ENCODE data around the gene CPN2. TPM values are rescaled to one million over a fixed set of nuclear protein-coding genes. Genes with fewer than 3 reads are reported as not detected.

CPN2 gene
- total and polyA plus RNA-seq, 2 of the 8 experiments (the other 6 are each of a cell fraction or from before 2014, with no cell fraction given): 0.03 TPM; not detected in 1

- Histone ChIP-seq H3K56ac (replicated peaks; ENCODE audit: insufficient read length, low read depth, low read length) (no peak overlapping the region), H3K4me2 (ENCODE audit: insufficient read depth in 1 of 2, low read depth in 2 of 2, low read length in 2 of 2) (no peak overlapping the region), H3K14ac (ENCODE audit: insufficient read length) (no peak overlapping the region), H3K9ac (replicated peaks in 1 of 4; ENCODE audit: extremely low read depth in 1 of 4, low read depth in 3 of 4, low read length in 3 of 4) (no peak overlapping the region), H3K4me3 (ENCODE audit: extremely low read depth in 1 of 4, insufficient read depth in 2 of 4, low read depth in 3 of 4, low read length in 4 of 4) (no peak overlapping the region), H3K4me1 (replicated peaks in 1 of 4; ENCODE audit: control insufficient read depth in 3 of 4, insufficient read depth in 4 of 4, low read length in 3 of 4) (peaks cover 2 to 5% (median 2%) of the 10 kb centered on the region in 4 experiments; a peak in 5 of 7 replicates), H3K27me3 (replicated peaks in 1 of 4; ENCODE audit: control insufficient read depth in 3 of 4, extremely low read depth in 1 of 4, insufficient read depth in 3 of 4, low read length in 3 of 4) (peaks cover 0 to 2% (median 0%) of the 10 kb centered on the region in 4 experiments; a peak in 1 of 7 replicates), H3K27ac (ENCODE audit: low read depth, low read length) (no peak overlapping the region), H3K79me2 (ENCODE audit: control insufficient read depth in 1 of 2, insufficient read depth in 2 of 2, low read length in 2 of 2) (no peaks in the 10 kb centered on the region), H2AK5ac (ENCODE audit: low read depth, low read length) (no peak overlapping the region), H2AFZ (ENCODE audit: low read length) (no peak overlapping the region), H3K79me1 (ENCODE audit: low read depth, low read length) (no peaks in the 10 kb centered on the region), H2BK20ac (ENCODE audit: low read length) (no peak overlapping the region), H3K9me3 (ENCODE audit: insufficient read depth in 2 of 2, low read depth in 1 of 2, low read length in 1 of 2) (no peaks in the 10 kb centered on the region; a peak in 1 of 4 replicates), H3K23me2 (ENCODE audit: low read depth, low read length) (no peaks in the 10 kb centered on the region), H4K8ac (ENCODE audit: extremely low read depth, insufficient read depth, low read length) (no peak overlapping the region), H3K18ac (ENCODE audit: extremely low read depth, low read length) (no peak overlapping the region), H3K4ac (replicated peaks; ENCODE audit: insufficient read length, low read depth, low read length) (no peak overlapping the region), H3K36me3 (ENCODE audit: control insufficient read depth in 2 of 4, insufficient read depth in 4 of 4, low read length in 3 of 4) (no peaks in the 10 kb centered on the region), H4K5ac (ENCODE audit: insufficient read length, low read depth, low read length) (no peak overlapping the region), H3K23ac (ENCODE audit: insufficient read length) (no peak overlapping the region), H4K20me1 (replicated peaks in 1 of 2; ENCODE audit: control insufficient read depth in 1 of 2, insufficient read depth in 2 of 2, low read length in 2 of 2) (no peaks in the 10 kb centered on the region), H2BK12ac (ENCODE audit: low read depth, low read length) (no peak overlapping the region), H2BK5ac (ENCODE audit: low read depth, low read length) (no peak overlapping the region), H2BK120ac (replicated peaks; ENCODE audit: low read depth, low read length) (no peak overlapping the region), H2BK15ac (ENCODE audit: low read length) (no peak overlapping the region), H4K91ac (replicated peaks; ENCODE audit: insufficient read length, low read length) (no peak overlapping the region)
- WGBS, 2 experiments (ENCODE audit: extremely low coverage in 1 of 2, insufficient coverage in 1 of 2, insufficient read length in 1 of 2, insufficient replicate concordance in 2 of 2, low coverage in 1 of 2, low lambda C conversion rate in 2 of 2, missing lambda C conversion rate in 1 of 2): 88% methylated on average over 18 of the region's 18 CpGs; no CpG with 5 or more reads in 1 of the 2 experiments
- DNase-seq (ENCODE audit: low read depth in 1 of 2, low spot score in 2 of 2): no peak
- ChIA-PET POLR2A (ENCODE audit: partially characterized antibody) (interaction anchor here (1.0 kb wide), 1 partner anchor 36 kb away, joined by 4 read pairs; no protein-coding TSS in a partner anchor), CTCF (ENCODE audit: partially characterized antibody) (interaction anchor here (1.8 to 18.9 kb wide), 3 partner anchors 10 to 44 kb away, joined by 7 to 344 read pairs (median 12); partner anchors contain the start of gene CPN2)
- FAIRE-seq: no peak
- TF ChIP-seq BACH1 (IDR thresholded peaks at IDR 0.05; ENCODE audit: low read length) (no peak), SIRT6 (IDR thresholded peaks at IDR 0.05; ENCODE audit: low read length) (no peak), MAX (IDR thresholded peaks at IDR 0.05) (no peak), ATF3 (IDR thresholded peaks at IDR 0.05; ENCODE audit: insufficient read depth, low read depth, low read length) (no peak), EP300 (IDR thresholded peaks at IDR 0.05; ENCODE audit: borderline replicate concordance in 1 of 2, low read depth in 2 of 2, low read length in 2 of 2) (no peak), TBP (IDR thresholded peaks at IDR 0.05; ENCODE audit: low read depth, low read length) (no peak), POLR2A (IDR thresholded peaks at IDR 0.05; ENCODE audit: control extremely low read depth in 1 of 2, low read depth in 2 of 2, low read length in 2 of 2) (no peak), NRF1 (IDR thresholded peaks at IDR 0.05; ENCODE audit: low read depth, low read length) (no peak), CEBPB (IDR thresholded peaks at IDR 0.05; ENCODE audit: low read depth, low read length) (no peak), FOSL1 (IDR thresholded peaks at IDR 0.05; ENCODE audit: insufficient read depth, low read depth, low read length) (no peak), CREB1 (IDR thresholded peaks at IDR 0.05) (no peak), E2F6 (IDR thresholded peaks at IDR 0.05) (no peak)
Measured at GRCh38 chr3:194360568-194360967, 9.4 kb upstream of the CPN2 start.

Measured in H1 (cell line).